Measurements from ENCODE around the gene TLCD3A.

- TF ChIP-seq GATA3 (IDR thresholded peaks at IDR 0.05; ENCODE audit: low read depth, low read length) (no peak), GATA2 (IDR thresholded peaks at IDR 0.05; ENCODE audit: low read depth, low read length) (no peak)
Measured at GRCh38 chr17:781805-782731, 49.7 kb downstream of the TLCD3A start, which contains the start of the genes GLOD4 and MRM3.

All from SH-SY5Y (cell line).